Measurements from ENCODE around the gene RHOF. TPM values are rescaled to one million over a fixed set of nuclear protein-coding genes. Genes with fewer than 3 reads are reported as not detected.

Gene RHOF
- polyA plus RNA-seq, 4 donors, result 4.9 to 14.7 (median 9.5) TPM

- no peak for DNase-seq (ENCODE audit: low read depth in 4 of 4, low spot score in 3 of 4)
Measured at GRCh38 chr12:121820056-121820455, 26.6 kb upstream of the RHOF start.

GRCh38 chr12:121819212-121819949 lies 25.9 kb upstream of the RHOF start:
- DNase-seq (ENCODE audit: low read depth in 4 of 4, low spot score in 3 of 4), result no peak

DNA sequence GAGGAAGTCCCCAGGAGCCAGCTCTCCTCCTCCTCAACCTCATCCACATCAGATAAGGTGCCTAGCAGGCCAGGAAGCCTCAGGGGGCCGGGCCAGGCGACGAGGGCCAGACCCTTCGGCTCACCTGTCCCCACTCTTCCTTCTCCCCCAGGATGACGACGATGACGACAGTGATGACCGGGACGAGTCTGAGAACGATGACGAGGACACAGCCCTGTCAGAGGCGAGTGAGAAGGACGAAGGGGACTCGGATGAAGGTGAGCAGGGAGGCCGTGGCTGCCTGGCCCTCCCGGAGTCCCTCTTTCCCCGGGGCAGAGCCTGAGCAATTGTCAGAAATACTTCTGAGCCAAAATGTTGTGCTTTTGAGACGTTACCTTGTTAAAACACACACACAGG lies 24.2 kb upstream of the RHOF start:
- DNase-seq (ENCODE audit: low read depth in 4 of 4, low spot score in 3 of 4), result no peak

- no peak for DNase-seq (ENCODE audit: low read depth in 4 of 4, low spot score in 3 of 4)
Measured at GRCh38 chr12:121816925-121817647, 23.6 kb upstream of the RHOF start.

- DNase-seq (ENCODE audit: low read depth in 4 of 4, low spot score in 3 of 4), result no peak
Measured at GRCh38 chr12:121815263-121815662, 21.8 kb upstream of the RHOF start.

DNA sequence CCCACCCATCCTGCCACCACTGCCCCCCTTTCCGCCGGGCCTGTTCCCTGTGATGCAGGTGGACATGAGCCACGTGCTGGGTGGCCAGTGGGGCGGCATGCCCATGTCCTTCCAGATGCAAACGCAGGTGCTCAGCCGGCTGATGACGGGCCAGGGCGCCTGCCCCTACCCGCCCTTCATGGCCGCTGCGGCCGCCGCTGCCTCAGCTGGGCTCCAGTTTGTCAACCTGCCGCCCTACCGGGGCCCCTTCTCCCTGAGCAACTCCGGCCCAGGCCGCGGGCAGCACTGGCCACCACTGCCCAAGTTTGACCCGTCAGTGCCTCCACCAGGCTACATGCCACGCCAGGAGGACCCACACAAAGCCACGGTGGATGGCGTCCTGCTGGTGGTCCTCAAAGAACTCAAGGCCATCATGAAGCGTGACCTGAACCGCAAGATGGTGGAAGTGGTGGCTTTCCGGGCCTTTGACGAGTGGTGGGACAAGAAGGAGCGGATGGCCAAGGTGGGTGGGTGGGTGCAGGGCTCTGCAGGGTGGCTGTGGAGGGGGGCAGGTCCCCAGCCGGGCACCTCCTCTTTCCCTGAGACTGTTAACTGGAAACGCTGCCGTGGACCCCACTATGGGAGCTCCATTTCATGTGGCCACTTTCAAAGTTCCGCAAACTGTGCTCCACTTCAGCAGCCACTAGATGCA lies 21.1 kb upstream of the RHOF start:
- no peak for DNase-seq (ENCODE audit: low read depth in 4 of 4, low spot score in 3 of 4)

GRCh38 chr12:121813951-121814350 lies 20.5 kb upstream of the RHOF start:
- no peak for DNase-seq (ENCODE audit: low read depth in 4 of 4, low spot score in 3 of 4)

DNA sequence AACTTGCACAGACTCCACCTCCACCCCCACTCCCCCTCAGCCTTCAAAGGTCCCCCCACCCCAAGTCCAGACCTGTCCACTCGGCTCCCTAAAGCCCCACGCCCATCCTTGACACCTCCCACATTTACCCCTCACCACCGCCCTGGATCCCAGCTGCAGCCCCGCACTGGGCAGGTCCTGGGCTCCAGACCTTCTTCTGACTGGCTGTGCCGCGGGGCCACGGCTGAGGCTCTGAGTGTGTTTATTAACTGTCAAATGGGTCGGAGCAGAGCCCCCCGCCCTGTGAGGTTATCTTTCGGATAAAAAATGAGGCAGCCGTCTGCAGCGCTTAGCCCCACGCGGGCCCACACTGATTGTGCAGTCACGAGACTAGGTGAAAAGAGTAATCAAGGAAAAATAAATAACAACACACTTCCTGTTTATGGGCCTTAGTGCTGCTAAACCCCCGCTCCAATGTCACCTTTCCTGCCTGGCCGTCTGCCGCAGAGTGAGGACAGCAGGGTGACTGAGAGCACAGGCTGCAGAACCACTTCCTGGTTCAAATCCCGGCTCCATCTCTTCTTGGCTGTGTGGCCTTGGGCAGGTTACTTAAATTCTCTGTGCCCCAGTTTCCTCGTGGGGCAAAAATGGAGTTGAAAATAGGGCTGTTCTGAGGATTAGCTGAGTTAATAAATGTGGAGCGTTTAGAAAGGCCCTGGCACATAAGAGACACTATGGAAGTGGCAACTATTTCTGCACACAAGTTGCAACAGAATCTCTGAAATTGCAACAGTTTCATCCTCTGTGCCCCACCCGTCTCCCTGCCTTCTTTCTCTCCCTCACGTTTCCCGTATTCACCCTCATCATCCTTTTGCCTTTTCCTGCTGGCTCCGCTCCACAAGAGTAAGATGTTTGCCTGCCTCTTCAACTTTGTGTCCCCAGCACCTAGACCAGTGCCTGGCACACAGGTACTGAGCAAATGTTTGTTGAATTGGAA lies 19.7 kb upstream of the RHOF start:
- DNase-seq (ENCODE audit: low read depth in 4 of 4, low spot score in 3 of 4), result no peak

- no peak for DNase-seq (ENCODE audit: low read depth in 4 of 4, low spot score in 3 of 4)
Measured at GRCh38 chr12:121812320-121812871, 18.9 kb upstream of the RHOF start.

- DNase-seq (ENCODE audit: low read depth in 4 of 4, low spot score in 3 of 4), result no peak
Measured at GRCh38 chr12:121811434-121812319, 18.2 kb upstream of the RHOF start.

GRCh38 chr12:121810833-121811433 lies 17.4 kb upstream of the RHOF start:
- DNase-seq (ENCODE audit: low read depth in 4 of 4, low spot score in 3 of 4), result no peak

- no peak for DNase-seq (ENCODE audit: low read depth in 4 of 4, low spot score in 3 of 4)
Measured at GRCh38 chr12:121810234-121810817, 16.8 kb upstream of the RHOF start.

DNA sequence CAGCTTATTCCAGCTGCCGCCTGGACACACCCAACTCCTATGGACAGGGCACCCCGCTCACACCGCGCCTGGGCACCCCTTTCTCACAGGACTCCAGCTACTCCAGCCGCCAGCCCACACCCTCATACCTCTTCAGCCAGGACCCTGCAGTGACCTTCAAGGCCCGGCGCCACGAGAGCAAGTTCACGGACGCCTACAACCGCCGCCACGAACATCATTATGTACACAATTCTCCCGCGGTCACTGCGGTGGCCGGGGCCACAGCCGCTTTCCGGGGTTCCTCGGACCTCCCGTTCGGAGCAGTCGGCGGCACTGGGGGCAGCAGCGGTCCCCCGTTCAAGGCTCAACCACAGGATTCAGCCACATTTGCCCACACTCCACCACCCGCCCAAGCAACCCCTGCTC lies 16.2 kb upstream of the RHOF start:
- no peak for DNase-seq (ENCODE audit: low read depth in 4 of 4, low spot score in 3 of 4)

GRCh38 chr12:121808623-121809022 lies 15.1 kb upstream of the RHOF start:
- no peak for DNase-seq (ENCODE audit: low read depth in 4 of 4, low spot score in 3 of 4)

DNA sequence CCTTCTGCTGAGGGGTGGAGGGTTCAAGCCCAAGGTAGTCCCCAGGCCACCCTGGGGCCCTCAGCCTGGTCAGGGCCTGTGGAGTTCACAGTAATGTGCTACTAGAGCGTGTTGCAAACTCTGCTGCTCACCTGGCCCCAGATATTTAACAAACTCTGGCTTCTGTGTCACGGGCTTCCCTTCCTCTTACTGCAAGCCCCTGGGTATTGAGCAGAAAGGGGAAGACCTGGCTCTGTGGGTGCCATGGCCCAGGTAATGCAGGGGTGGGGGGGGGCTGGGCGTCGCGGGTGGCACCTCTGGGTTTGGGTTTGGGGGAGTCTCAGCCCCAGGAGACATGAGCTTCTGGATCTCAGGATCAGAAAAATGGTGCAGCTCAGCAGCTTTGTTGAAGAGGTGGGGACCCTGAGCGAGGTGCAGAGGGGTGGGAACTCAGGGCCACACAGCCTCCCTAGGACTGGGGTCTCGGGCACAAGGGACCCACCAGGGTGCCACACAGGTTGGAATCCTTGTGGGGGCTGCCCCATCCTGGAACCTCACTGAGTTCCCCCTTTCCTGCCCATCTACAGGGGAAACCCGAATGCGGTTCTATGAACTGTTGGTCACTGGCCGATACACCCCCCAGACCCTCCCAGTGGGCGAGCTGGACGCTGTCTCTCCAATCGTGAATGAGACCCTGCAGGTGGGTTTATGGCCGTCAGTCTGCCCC lies 14.3 kb upstream of the RHOF start:
- DNase-seq (ENCODE audit: low read depth in 4 of 4, low spot score in 3 of 4), result no peak

GRCh38 chr12:121806546-121807423 lies 13.3 kb upstream of the RHOF start:
- DNase-seq (ENCODE audit: low read depth in 4 of 4, low spot score in 3 of 4), result no peak

DNA sequence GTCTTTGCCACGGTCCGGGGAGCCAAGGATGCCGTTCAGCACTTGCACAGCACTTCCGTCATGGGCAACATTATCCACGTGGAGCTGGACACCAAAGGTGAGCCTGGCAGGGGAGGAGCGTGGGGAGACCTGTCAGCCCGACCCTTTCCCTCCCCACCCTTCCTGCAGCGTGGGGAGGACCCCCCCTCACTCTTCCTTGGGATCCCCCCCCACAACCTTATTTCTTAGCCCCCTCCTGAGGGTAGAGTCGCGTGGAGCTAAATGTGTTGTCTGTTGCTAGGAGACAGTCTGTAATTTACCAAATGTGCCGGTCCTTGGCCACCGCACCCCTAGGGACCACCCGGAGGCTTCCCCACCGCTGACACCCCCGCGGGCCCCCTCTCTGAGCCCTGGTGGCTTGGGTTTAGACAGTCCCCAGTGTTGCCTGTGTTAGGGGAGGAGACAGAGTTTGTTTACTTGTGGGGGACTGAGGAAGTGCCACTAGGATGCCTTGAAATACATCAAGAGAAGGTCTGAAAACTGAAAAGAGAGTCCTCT lies 12.6 kb upstream of the RHOF start:
- no peak for DNase-seq (ENCODE audit: low read depth in 4 of 4, low spot score in 3 of 4)
